Fibroblast of lung (primary cell): ENCODE results near the gene SYTL3.

Experiments used
- CTCF ChIP-seq, 2 donors: IDR thresholded peaks in 1 of 2; conservative IDR thresholded peaks in 1 of 2; 1 replicate in 1 of 2; 2 replicates in 1 of 2; pipeline ENCODE4 v1.5.1; 2011 to 2012; ENCODE audit warnings: low read length in 2 of 2, control low read depth in 1 of 2, inconsistent platforms in 1 of 2, low read depth in 1 of 2, mild to moderate bottlenecking in 1 of 2
- EZH2 ChIP-seq: IDR thresholded peaks from 2 replicates; pipeline ENCODE4 v1.5.1; 2012; ENCODE audit warnings: low read length, control low read depth, mild to moderate bottlenecking; ENCODE audit errors: missing control alignments

GRCh38 chr6:158789115-158789917 lies 139.5 kb downstream of the SYTL3 start:
- no peak for TF ChIP-seq CTCF (conservative IDR thresholded peaks at IDR 0.05 in 1 of 2, IDR thresholded peaks at IDR 0.05 in 1 of 2; ENCODE audit: low read depth in 1 of 2, low read length in 2 of 2)
- no peak for TF ChIP-seq EZH2
